K562 (cell line): Measurements from ENCODE around the gene ZCCHC3. TPM values are rescaled to one million over a fixed set of nuclear protein-coding genes. Genes with fewer than 3 reads are reported as not detected.

Source experiments
- ARID3B ChIP-seq: fragments of 250-450 bp; sonication (Bioruptor Pico); IDR thresholded peaks from 2 replicates; pipeline ENCODE4 v1.4.0; 2020; ENCODE audit warnings: borderline replicate concordance
- BCL6 ChIP-seq: fragments of 250-450 bp; sonication (Bioruptor Pico); IDR thresholded peaks from 2 replicates; pipeline ENCODE4 v1.4.0; 2020
- EZH2 ChIP-seq: IDR thresholded peaks from 2 replicates; pipeline ENCODE4 v1.6.1; 2012; ENCODE audit warnings: low read depth, mild to moderate bottlenecking, inconsistent platforms, low read length, borderline replicate concordance
- JUN ChIP-seq, 2 experiments: sonication (generic) in 1 of 2; formaldehyde crosslinking in 1 of 2; IDR thresholded peaks; 2 replicates each; pipeline versions ENCODE4 v1.6.1 to v1.8.0; 2012 to 2022; ENCODE audit warnings: borderline replicate concordance in 2 of 2, mild to moderate bottlenecking in 2 of 2, improper control_type of control experiment in 1 of 2, low read depth in 1 of 2, low read length in 1 of 2, missing genetic modification reagents in 1 of 2
- NCOA6 ChIP-seq: fragments of 450-650 bp; IDR thresholded peaks from 2 replicates; pipeline ENCODE4 v1.6.1; 2017; ENCODE audit warnings: mild to moderate bottlenecking
- NFRKB ChIP-seq: fragments of 450-650 bp; IDR thresholded peaks from 2 replicates; pipeline ENCODE4 v1.6.1; 2016; ENCODE audit warnings: low read depth
- NONO ChIP-seq, 2 experiments: fragments of 200-400 bp in 1 of 2; fragments of 450-650 bp in 1 of 2; formaldehyde crosslinking in 1 of 2; IDR thresholded peaks; 2 replicates each; pipeline ENCODE4 v1.6.1; 2017; ENCODE audit warnings: low read depth in 2 of 2, mild to moderate bottlenecking in 2 of 2, moderate library complexity in 2 of 2, low read length in 1 of 2
- RBM22 ChIP-seq: fragments of 200-400 bp; formaldehyde crosslinking; IDR thresholded peaks from 2 replicates; pipeline ENCODE4 v1.6.1; 2018; ENCODE audit warnings: low read length, low read depth; ENCODE audit not compliant: poor library complexity, severe bottlenecking
- ZBTB12 ChIP-seq: fragments of 250-450 bp; sonication (Bioruptor Pico); IDR thresholded peaks from 2 replicates; pipeline ENCODE4 v1.4.0; 2020
- ZNF253 ChIP-seq: fragments of 250-450 bp; sonication (Bioruptor Pico); conservative IDR thresholded peaks from 2 replicates; pipeline ENCODE4 v1.6.1; 2021; ENCODE audit warnings: mild to moderate bottlenecking
- ZNF76 ChIP-seq: fragments of 250-450 bp; sonication (Bioruptor Pico); IDR thresholded peaks from 2 replicates; pipeline ENCODE4 v1.4.0; 2020; ENCODE audit warnings: mild to moderate bottlenecking, moderate library complexity, borderline replicate concordance
- polyA plus RNA-seq, 8 experiments: library from polyadenylated mRNA; depleted of rRNA in 4 of 8; stranded (reverse) in 5 of 8; unstranded in 3 of 8; fragments of >200 nt; fragmentation: Nextera tagmentation in 2 of 8; fragmentation: Illumina TruSeq in 1 of 8; extraction: Ambion mirVana in 2 of 8; extraction: Trizol in 1 of 8; gene quantifications; 2 replicates each; pipeline versions ENCODE4 v1.2.1 to v1.2.3, GENCODE V29; 2011 to 2014; ENCODE audit warnings: inconsistent platforms in 1 of 8, missing spikeins in 1 of 8
- total RNA-seq, 7 experiments: library from RNA; depleted of rRNA in 6 of 7; stranded (reverse); fragments of >200 nt in 6 of 7; fragmentation: Illumina TruSeq in 2 of 7; extraction: Trizol in 2 of 7; gene quantifications; 2 replicates each; pipeline versions ENCODE4 v1.2.1 to v1.2.3, GENCODE V29; 2011 to 2021; ENCODE audit warnings: low replicate concordance in 1 of 7
- TF ChIP-seq, protein P1 (sequence below), 2 experiments: fragments of 450-650 bp; formaldehyde crosslinking in 1 of 2; IDR thresholded peaks; 2 replicates each; pipeline versions ENCODE4 v1.4.0 to v1.6.1; 2014 to 2020; ENCODE audit warnings: mild to moderate bottlenecking in 2 of 2, borderline replicate concordance in 1 of 2, low read depth in 1 of 2

The ZCCHC3 gene
- total and polyA plus RNA-seq, 9 of the 15 experiments (the other 6 are each of a cell fraction or from before 2014, with no cell fraction given), result 2.8 to 23.3 (median 16.5) TPM

DNA sequence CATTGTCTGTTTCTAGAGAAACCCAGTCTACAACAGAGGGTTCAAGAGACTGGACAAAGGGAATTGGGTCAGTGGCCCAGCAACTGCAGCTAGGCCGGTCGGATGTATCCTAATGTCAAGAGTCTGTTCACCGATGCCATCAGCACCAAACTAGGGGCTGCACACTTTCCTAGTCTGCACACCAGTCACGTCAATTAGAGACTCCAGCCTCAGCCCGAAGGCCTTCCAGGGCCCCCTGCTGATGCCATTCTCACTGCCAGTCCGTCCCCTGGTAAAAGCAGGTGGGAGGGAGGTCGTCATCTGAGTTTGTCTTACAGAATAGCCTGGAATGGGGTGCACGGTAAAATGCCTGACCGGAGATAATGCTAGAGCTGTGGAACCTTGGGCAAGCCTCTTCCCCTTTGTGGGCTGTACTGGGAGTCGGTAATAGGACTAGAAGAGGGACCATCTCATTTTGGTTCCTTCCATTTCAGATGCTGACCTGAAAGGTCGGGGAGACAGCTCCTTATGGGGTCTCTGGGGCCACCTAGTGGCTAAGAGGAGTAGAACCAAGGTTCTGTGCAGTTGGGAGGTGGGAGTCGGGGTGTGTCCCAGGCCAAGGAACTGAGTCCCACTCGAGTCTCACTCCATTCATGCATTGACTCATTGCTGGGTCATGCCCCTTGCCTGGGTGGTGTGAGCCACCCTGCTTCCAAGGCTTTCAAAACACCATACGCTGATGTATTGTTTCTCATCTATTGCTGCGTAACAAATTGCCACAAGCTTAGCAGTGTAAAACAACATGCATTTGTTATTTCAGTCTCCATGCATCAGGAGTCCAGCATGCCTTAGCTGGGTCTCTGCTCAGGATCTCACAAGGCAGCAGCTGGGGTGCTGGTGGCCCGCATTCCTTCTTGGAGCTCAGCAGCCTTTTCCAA lies 33.1 kb downstream of the ZCCHC3 start (continued):
- no peak for TF ChIP-seq JUN (IDR thresholded peaks at IDR 0.05; ENCODE audit: borderline replicate concordance, low read depth, low read length)
- peak; percentile 40; the same call in 1 of the 2 replicates for TF ChIP-seq JUN (CRISPR knock-in tag; IDR thresholded peaks at IDR 0.05; ENCODE audit: borderline replicate concordance)
- no peak for TF ChIP-seq ZNF253
- no peak for TF ChIP-seq BCL6 (CRISPR knock-in tag)
- TF ChIP-seq ZNF76, result no peak
- no peak for TF ChIP-seq ZBTB12 (CRISPR knock-in tag)
- TF ChIP-seq ARID3B (CRISPR knock-in tag), result no peak
- TF ChIP-seq, protein P1, sequence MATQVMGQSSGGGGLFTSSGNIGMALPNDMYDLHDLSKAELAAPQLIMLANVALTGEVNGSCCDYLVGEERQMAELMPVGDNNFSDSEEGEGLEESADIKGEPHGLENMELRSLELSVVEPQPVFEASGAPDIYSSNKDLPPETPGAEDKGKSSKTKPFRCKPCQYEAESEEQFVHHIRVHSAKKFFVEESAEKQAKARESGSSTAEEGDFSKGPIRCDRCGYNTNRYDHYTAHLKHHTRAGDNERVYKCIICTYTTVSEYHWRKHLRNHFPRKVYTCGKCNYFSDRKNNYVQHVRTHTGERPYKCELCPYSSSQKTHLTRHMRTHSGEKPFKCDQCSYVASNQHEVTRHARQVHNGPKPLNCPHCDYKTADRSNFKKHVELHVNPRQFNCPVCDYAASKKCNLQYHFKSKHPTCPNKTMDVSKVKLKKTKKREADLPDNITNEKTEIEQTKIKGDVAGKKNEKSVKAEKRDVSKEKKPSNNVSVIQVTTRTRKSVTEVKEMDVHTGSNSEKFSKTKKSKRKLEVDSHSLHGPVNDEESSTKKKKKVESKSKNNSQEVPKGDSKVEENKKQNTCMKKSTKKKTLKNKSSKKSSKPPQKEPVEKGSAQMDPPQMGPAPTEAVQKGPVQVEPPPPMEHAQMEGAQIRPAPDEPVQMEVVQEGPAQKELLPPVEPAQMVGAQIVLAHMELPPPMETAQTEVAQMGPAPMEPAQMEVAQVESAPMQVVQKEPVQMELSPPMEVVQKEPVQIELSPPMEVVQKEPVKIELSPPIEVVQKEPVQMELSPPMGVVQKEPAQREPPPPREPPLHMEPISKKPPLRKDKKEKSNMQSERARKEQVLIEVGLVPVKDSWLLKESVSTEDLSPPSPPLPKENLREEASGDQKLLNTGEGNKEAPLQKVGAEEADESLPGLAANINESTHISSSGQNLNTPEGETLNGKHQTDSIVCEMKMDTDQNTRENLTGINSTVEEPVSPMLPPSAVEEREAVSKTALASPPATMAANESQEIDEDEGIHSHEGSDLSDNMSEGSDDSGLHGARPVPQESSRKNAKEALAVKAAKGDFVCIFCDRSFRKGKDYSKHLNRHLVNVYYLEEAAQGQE (IDR thresholded peaks at IDR 0.05; ENCODE audit: borderline replicate concordance), result peak; percentile 65; the same call in 1 of the 2 replicates
- TF ChIP-seq, protein P1 (CRISPR knock-in tag; IDR thresholded peaks at IDR 0.05; ENCODE audit: low read depth), result no peak
- no peak for TF ChIP-seq EZH2
- TF ChIP-seq RBM22, result no peak
- no peak for TF ChIP-seq NFRKB
- TF ChIP-seq NCOA6, result no peak
- TF ChIP-seq NONO (IDR thresholded peaks at IDR 0.05; ENCODE audit: low read depth in 2 of 2, low read length in 1 of 2), result no peak
